ENCODE measurements around the gene KLHDC8A. TPM values are rescaled to one million over a fixed set of nuclear protein-coding genes. Genes with fewer than 3 reads are reported as not detected.

The KLHDC8A gene
- total RNA-seq, 1 experiment from 2014 or later, result 0.49 TPM

GRCh38 chr1:205316161-205316566 is 40.6 kb downstream of the KLHDC8A start:
- H4K20me1 ChIP-seq (ENCODE audit: insufficient read depth), result no peaks in the 10 kb centered on the region
- DNase-seq (ENCODE audit: low read depth, low spot score) (no peak), ATAC-seq (no peak)
- no peak overlapping the region for H3K4me3 ChIP-seq (replicated peaks in 1 of 2; ENCODE audit: low read depth in 1 of 2, low read length in 2 of 2)
- H3K9me2 ChIP-seq (ENCODE audit: insufficient read depth), result no peaks in the 10 kb centered on the region
- H2AFZ ChIP-seq (ENCODE audit: low read depth, low read length, poor library complexity, severe bottlenecking), result no peak overlapping the region
- H3K36me3 ChIP-seq (ENCODE audit: control insufficient read depth in 1 of 2, insufficient read depth in 2 of 2, low read length in 2 of 2), result peaks cover 0 to 4% of the 10 kb centered on the region in 2 experiments; a peak in 1 of 4 replicates
- no peak overlapping the region for H3K9ac ChIP-seq (ENCODE audit: low read length)
- TF ChIP-seq CBX3 (IDR thresholded peaks at IDR 0.05; ENCODE audit: low read depth) (no peak), POLR2AphosphoS5 (IDR thresholded peaks at IDR 0.05; ENCODE audit: low read depth, low read length) (no peak), SP1 (IDR thresholded peaks at IDR 0.05; ENCODE audit: low read depth) (no peak), RAD21 (IDR thresholded peaks at IDR 0.05; ENCODE audit: low read depth) (no peak), ZBTB33 (IDR thresholded peaks at IDR 0.05; ENCODE audit: extremely low read depth, insufficient replicate concordance, low read length) (no peak), CEBPB (IDR thresholded peaks at IDR 0.05; ENCODE audit: low read depth) (no peak), TCF7L2 (IDR thresholded peaks at IDR 0.05; ENCODE audit: borderline replicate concordance, extremely low read depth, insufficient read depth, insufficient read length) (no peak), POLR2A (IDR thresholded peaks at IDR 0.05; ENCODE audit: borderline replicate concordance, extremely low read depth, insufficient read depth, insufficient read length) (no peak), JUND (IDR thresholded peaks at IDR 0.05) (no peak), ELF1 (IDR thresholded peaks at IDR 0.05; ENCODE audit: borderline replicate concordance, low read depth) (no peak), REST (IDR thresholded peaks at IDR 0.05; ENCODE audit: low read depth) (no peak), EZH2 (IDR thresholded peaks at IDR 0.05) (no peak), YY1 (IDR thresholded peaks at IDR 0.05; ENCODE audit: extremely low read depth, insufficient replicate concordance, low read depth, low read length) (no peak), ZNF274 (IDR thresholded peaks at IDR 0.05; ENCODE audit: low read depth, low read length) (no peak), MAX (IDR thresholded peaks at IDR 0.05) (no peak), EZH2phosphoT487 (IDR thresholded peaks at IDR 0.05; ENCODE audit: borderline replicate concordance) (no peak)
- TF ChIP-seq, protein P1, sequence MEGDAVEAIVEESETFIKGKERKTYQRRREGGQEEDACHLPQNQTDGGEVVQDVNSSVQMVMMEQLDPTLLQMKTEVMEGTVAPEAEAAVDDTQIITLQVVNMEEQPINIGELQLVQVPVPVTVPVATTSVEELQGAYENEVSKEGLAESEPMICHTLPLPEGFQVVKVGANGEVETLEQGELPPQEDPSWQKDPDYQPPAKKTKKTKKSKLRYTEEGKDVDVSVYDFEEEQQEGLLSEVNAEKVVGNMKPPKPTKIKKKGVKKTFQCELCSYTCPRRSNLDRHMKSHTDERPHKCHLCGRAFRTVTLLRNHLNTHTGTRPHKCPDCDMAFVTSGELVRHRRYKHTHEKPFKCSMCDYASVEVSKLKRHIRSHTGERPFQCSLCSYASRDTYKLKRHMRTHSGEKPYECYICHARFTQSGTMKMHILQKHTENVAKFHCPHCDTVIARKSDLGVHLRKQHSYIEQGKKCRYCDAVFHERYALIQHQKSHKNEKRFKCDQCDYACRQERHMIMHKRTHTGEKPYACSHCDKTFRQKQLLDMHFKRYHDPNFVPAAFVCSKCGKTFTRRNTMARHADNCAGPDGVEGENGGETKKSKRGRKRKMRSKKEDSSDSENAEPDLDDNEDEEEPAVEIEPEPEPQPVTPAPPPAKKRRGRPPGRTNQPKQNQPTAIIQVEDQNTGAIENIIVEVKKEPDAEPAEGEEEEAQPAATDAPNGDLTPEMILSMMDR (IDR thresholded peaks at IDR 0.05 in 2 of 3, conservative IDR thresholded peaks at IDR 0.05 in 1 of 3; ENCODE audit: borderline replicate concordance in 1 of 3, insufficient read depth in 1 of 3, low read depth in 2 of 3, low read length in 2 of 3), result no peak
- TF ChIP-seq, protein P2, sequence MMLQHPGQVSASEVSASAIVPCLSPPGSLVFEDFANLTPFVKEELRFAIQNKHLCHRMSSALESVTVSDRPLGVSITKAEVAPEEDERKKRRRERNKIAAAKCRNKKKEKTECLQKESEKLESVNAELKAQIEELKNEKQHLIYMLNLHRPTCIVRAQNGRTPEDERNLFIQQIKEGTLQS (IDR thresholded peaks at IDR 0.05), result no peak
- no peaks in the 10 kb centered on the region for H3K9me3 ChIP-seq (ENCODE audit: control insufficient read depth in 1 of 2, insufficient read depth in 1 of 2, low read depth in 1 of 2, low read length in 2 of 2)
- BruUV-seq (replicated peaks), result no TSS peak
- H3K79me2 ChIP-seq (ENCODE audit: insufficient read depth, low read length), result peaks cover 78% of the 10 kb centered on the region
- POLR2A ChIA-PET, result no interaction called here
- CTCF ChIA-PET, result interaction anchor here (1.5 to 1.9 kb wide), 2 partner anchors 9 to 43 kb away, joined by 3 to 6 read pairs; no protein-coding TSS in a partner anchor
- H3K27ac ChIP-seq (ENCODE audit: low read depth, low read length), result no peak overlapping the region
- RAD21 ChIA-PET (ENCODE audit: low non-redundant PET in 1 of 2, low total read pairs in 2 of 2, uncharacterized antibody in 2 of 2, unreplicated experiment in 2 of 2), result no interaction called here
- H3K27me3 ChIP-seq (ENCODE audit: insufficient read depth, low read length), result no peaks in the 10 kb centered on the region
- intact Hi-C loops (cut with micrococcal nuclease), result no loop called here
- no peak overlapping the region for H3K4me2 ChIP-seq (ENCODE audit: low read length)
- peaks cover 42 to 53% of the 10 kb centered on the region in 2 experiments for H3K4me1 ChIP-seq (ENCODE audit: control insufficient read depth in 1 of 2, insufficient read depth in 2 of 2, low read length in 2 of 2)
